ENCODE measurements around the gene PAK4.

- TF ChIP-seq ATF2 (CRISPR knock-in tag; IDR thresholded peaks at IDR 0.05; ENCODE audit: borderline replicate concordance, low read depth), result no peak
- TF ChIP-seq PRRX2 (CRISPR knock-in tag; IDR thresholded peaks at IDR 0.05), result no peak
- no peak for TF ChIP-seq USF2 (CRISPR knock-in tag; IDR thresholded peaks at IDR 0.05)
- no peak for TF ChIP-seq TEAD4 (CRISPR knock-in tag; IDR thresholded peaks at IDR 0.05)
Observed at GRCh38 chr19:39152066-39152465, 26.5 kb downstream of the PAK4 start.
